ENCODE measurements around the gene SEMA3A. TPM values are rescaled to one million over a fixed set of nuclear protein-coding genes. Genes with fewer than 3 reads are reported as not detected.

Gene SEMA3A
- total RNA-seq, 4 donors from 2014 or later = 27.8 to 39.0 (median 34.5) TPM

- peaks cover 0 to 5% (median 0%) of the 10 kb centered on the region in 4 donors for H3K36me3 ChIP-seq
- WGBS = 93% methylated on average over 6 of the region's 6 CpGs
- DNase-seq (ENCODE audit: extremely low spot score) = no peak
- H3K4me1 ChIP-seq = peaks cover 0 to 6% (median 0%) of the 10 kb centered on the region in 4 donors
- H3K27me3 ChIP-seq = no peaks in the 10 kb centered on the region
- intact Hi-C loops (cut with DNase I) = no loop called here
- no peak overlapping the region for H3K27ac ChIP-seq (replicated peaks in 1 of 4)
- TF ChIP-seq POLR2AphosphoS5 (IDR thresholded peaks at IDR 0.05) (no peak), CTCF (IDR thresholded peaks at IDR 0.05) (no peak), POLR2A (IDR thresholded peaks at IDR 0.05; ENCODE audit: low read depth) (no peak), EP300 (IDR thresholded peaks at IDR 0.05) (no peak)
- no peak overlapping the region for H3K4me3 ChIP-seq
- no peaks in the 10 kb centered on the region for H3K9me3 ChIP-seq
Measured at GRCh38 chr7:84013616-84014240, 180.9 kb downstream of the SEMA3A start.

GRCh38 chr7:84009782-84010181 is 184.8 kb downstream of the SEMA3A start:
- no peaks in the 10 kb centered on the region for H3K27me3 ChIP-seq
- no peaks in the 10 kb centered on the region for H3K4me1 ChIP-seq
- H3K36me3 ChIP-seq = peaks cover 0 to 19% (median 0%) of the 10 kb centered on the region in 4 donors
- no peak for DNase-seq (ENCODE audit: extremely low spot score)
- intact Hi-C loops (cut with DNase I) = no loop called here
- H3K4me3 ChIP-seq = no peak overlapping the region
- no peaks in the 10 kb centered on the region for H3K9me3 ChIP-seq
- no peak overlapping the region for H3K27ac ChIP-seq (replicated peaks in 1 of 4)
- TF ChIP-seq POLR2A (IDR thresholded peaks at IDR 0.05; ENCODE audit: low read depth) (no peak), EP300 (IDR thresholded peaks at IDR 0.05) (no peak), POLR2AphosphoS5 (IDR thresholded peaks at IDR 0.05) (no peak), CTCF (IDR thresholded peaks at IDR 0.05) (no peak)
- no CpG with 5 or more reads among the region's 1 CpG for WGBS

GRCh38 chr7:84009051-84009450 is 185.5 kb downstream of the SEMA3A start:
- Histone ChIP-seq H3K4me3 (no peak overlapping the region), H3K27ac (replicated peaks in 1 of 4) (no peak overlapping the region), H3K4me1 (no peaks in the 10 kb centered on the region), H3K9me3 (no peaks in the 10 kb centered on the region), H3K36me3 (peaks cover 0 to 24% (median 0%) of the 10 kb centered on the region in 4 donors), H3K27me3 (no peaks in the 10 kb centered on the region)
- intact Hi-C loops (cut with DNase I) = no loop called here
- TF ChIP-seq POLR2AphosphoS5 (IDR thresholded peaks at IDR 0.05) (no peak), POLR2A (IDR thresholded peaks at IDR 0.05; ENCODE audit: low read depth) (no peak), EP300 (IDR thresholded peaks at IDR 0.05) (no peak), CTCF (IDR thresholded peaks at IDR 0.05) (no peak)
- no peak for DNase-seq (ENCODE audit: extremely low spot score)

- no peaks in the 10 kb centered on the region for H3K27me3 ChIP-seq
- TF ChIP-seq EP300 (IDR thresholded peaks at IDR 0.05) = no peak
- TF ChIP-seq CTCF (IDR thresholded peaks at IDR 0.05) = no peak
- TF ChIP-seq POLR2A (IDR thresholded peaks at IDR 0.05; ENCODE audit: low read depth) = no peak
- TF ChIP-seq POLR2AphosphoS5 (IDR thresholded peaks at IDR 0.05) = no peak
- H3K4me1 ChIP-seq = no peaks in the 10 kb centered on the region
- H3K27ac ChIP-seq (replicated peaks in 1 of 4) = no peak overlapping the region
- H3K9me3 ChIP-seq = no peaks in the 10 kb centered on the region
- peaks cover 0 to 25% (median 0%) of the 10 kb centered on the region in 4 donors for H3K36me3 ChIP-seq
- no peak for DNase-seq (ENCODE audit: extremely low spot score)
- 90% methylated on average over 1 of the region's 1 CpG for WGBS
- no peak overlapping the region for H3K4me3 ChIP-seq
- intact Hi-C loops (cut with DNase I) = no loop called here
Measured at GRCh38 chr7:84003191-84003590, 191.4 kb downstream of the SEMA3A start.

GRCh38 chr7:84002348-84002747 is 192.2 kb downstream of the SEMA3A start:
- no peak for DNase-seq (ENCODE audit: extremely low spot score)
- Histone ChIP-seq H3K4me1 (no peaks in the 10 kb centered on the region), H3K4me3 (no peak overlapping the region), H3K36me3 (peaks cover 0 to 28% (median 0%) of the 10 kb centered on the region in 4 donors), H3K27ac (replicated peaks in 1 of 4) (no peak overlapping the region), H3K27me3 (no peaks in the 10 kb centered on the region), H3K9me3 (no peaks in the 10 kb centered on the region)
- intact Hi-C loops (cut with DNase I) = no loop called here
- no peak for TF ChIP-seq EP300 (IDR thresholded peaks at IDR 0.05)
- no peak for TF ChIP-seq POLR2A (IDR thresholded peaks at IDR 0.05; ENCODE audit: low read depth)
- no peak for TF ChIP-seq CTCF (IDR thresholded peaks at IDR 0.05)
- TF ChIP-seq POLR2AphosphoS5 (IDR thresholded peaks at IDR 0.05) = no peak
- WGBS = 54% methylated on average over 3 of the region's 3 CpGs
